NCI-H146 treated with DMSO at 0.1 percent for 48 hours (cell line): ENCODE data around the gene DEFB123.
A peak's percentile ranks its signal among the peaks of the same experiment; 100 is the strongest.

Experiments used
- DNase-seq: peaks from one replicate; lab custom pipeline; 2025; ENCODE audit not compliant: unreplicated experiment; lab: John Stamatoyannopoulos, UW

DEFB123 gene

GRCh38 chr20:31473331-31474096 is 33.1 kb downstream of the DEFB123 start:
- DNase-seq, result no peak

DNA sequence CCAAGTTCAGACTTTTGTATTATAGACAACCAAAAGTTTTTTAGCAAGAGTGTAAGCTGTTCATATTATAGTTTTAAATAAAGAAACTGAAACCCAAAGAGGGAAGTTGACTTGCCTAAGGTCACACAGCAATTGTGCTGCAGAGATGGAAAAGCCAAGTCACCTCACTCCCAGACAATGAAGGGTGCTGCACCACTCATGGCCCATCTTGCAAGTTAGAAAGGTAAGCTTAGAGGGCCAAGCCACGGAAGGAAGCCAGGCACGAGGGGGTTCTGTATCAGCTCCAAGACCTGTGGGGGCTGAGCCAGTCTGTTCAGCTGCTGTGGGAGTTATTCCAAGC is 33.6 kb downstream of the DEFB123 start:
- no peak for DNase-seq

- DNase-seq, result no peak
These were observed 34.5 kb downstream of the DEFB123 start, which contains the start of the genes DEFB124 and REM1 for GRCh38 chr20:31474758-31475427. Gene DEFB124, minus strand, starts transcription at chr20:31475127. Its CDS starts 2,114 bp downstream, at chr20:31473013. Gene REM1, plus strand, starts transcription at chr20:31475288. Its CDS starts 1,158 bp downstream, at chr20:31476446.

DNA sequence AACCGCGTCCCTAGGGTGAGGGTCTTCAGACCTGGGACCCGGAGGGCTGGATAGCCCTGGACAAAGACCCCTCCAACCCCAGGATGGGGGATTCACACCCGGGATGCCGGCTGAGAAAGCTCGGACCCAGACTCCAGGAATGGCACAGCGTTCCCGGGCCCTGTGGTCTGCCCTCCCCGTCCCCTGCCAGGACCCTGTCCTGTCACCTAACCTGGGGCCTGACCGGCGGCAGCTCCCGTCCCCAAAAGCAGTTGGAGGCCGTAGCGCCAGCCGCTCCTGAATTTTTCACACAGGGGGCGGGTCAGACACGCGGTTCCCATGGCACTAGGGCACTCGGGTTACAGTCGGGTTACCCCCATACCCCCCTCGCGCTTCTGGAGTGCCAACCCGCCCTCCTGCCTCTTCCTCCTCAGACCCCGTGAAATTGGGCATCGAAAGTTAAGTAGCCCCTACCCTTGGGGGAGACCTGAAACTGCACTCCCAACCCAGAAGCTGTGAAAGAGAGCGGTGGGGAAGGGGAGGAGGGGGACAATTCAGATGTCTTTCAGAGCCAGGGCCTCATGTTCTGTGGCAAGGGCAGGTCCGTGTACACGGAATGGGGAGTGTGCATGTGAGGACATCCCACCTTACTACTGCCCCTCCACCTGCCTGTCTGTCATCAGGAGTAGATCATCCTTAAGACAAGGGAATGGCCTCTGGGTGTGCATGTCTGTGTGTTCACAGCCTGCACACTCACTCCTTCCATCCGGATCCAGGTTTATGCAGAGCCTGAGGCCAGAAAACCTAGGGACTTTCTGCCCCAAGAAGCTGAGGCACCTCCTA is 35.3 kb downstream of the DEFB123 start:
- DNase-seq, result no peak

- no peak for DNase-seq
These were observed 35.8 kb downstream of the DEFB123 start for GRCh38 chr20:31476294-31476585.

DNA sequence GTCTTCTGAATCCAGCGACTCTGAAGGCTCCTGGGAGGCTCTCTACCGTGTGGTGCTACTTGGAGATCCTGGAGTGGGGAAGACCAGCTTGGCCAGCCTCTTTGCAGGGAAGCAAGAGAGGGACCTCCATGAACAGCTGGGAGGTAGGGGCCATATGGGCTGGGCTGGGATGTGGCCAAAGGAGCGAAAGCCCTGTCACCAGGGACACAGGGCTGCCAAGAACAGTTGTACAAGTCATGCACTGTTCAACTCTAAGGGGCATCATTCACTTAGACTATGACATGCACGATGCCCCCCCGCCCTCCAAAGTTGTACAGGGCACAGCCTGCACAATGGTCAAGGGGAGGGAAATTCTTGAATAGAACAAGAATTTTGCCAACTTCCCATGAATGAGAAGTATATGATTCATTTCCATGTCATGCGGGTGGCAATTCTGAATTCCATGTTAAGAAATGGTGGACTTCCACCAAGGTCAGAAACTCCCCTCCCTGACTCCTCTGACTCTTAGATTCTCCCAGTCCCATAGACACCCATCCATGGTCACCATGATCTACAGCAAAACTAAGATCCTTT is 36.3 kb downstream of the DEFB123 start:
- no peak for DNase-seq

- DNase-seq, result peak; percentile 31
These were observed 43.6 kb downstream of the DEFB123 start for GRCh38 chr20:31484001-31484400.

DNA sequence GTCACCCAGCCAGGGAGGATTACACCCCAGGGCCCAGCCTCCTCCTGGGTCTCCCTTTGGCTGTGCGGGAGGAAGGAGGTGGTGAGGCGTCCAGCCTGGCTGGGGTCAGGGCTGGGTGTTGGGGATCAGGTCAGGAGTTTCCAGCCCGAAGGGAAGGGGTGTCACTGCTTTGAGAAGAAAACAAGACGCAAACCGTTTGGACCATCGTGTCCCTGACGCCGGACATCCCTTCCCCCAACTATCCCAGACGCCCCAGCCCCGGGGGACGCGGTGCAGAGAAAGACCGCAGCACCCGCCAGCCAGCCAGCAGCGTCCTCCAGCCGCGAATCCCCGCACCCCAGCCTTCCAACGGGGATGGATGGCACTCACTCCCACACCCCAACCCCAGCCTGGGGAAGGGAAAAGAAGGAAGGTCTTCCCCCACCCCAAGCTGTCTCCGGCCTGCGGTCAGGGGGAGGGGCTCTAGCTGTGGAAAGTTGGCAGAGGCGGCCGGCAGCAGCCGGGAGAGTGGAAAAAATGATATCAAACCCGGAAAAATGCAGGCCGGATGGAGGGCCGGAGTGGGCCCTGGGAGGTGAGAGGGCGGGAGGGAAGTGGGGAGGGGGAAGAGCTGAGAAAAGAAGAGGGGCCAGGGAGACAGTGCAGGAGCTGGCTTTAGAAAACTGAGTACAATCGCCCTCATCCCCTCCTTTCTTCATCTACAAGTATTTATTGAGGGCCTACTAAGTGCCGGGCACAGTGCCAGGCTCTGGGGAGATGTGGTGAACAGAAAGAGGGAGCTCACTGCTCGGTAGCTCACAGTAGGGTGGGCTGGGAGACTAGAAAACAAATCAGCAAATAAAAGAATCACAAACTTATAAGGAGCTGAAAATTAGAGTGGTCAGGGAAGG is 45.3 kb downstream of the DEFB123 start:
- no peak for DNase-seq

GRCh38 chr20:31488115-31488514 is 47.7 kb downstream of the DEFB123 start:
- DNase-seq, result peak; percentile 49

GRCh38 chr20:31489152-31489551 is 48.7 kb downstream of the DEFB123 start:
- DNase-seq, result no peak

DNA sequence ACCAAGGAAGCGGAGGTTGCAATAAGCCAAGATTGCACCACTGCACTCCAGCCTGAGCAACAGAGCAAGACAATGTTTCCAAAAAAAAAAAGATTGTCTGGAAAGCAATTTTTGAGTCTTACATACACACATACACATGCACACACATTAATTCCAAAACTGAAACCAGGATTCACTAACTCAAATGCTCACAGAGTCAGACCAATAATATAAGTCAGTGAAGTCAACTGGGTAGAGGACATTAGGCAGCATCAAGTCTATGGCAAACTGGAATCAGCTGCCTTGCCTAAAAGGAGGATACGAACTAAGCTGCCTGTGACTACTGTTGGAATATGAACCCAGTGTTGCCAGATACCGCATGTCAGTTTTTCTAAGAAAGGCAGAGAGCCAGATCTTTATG is 50.3 kb downstream of the DEFB123 start:
- no peak for DNase-seq

- no peak for DNase-seq
These were observed 53.7 kb downstream of the DEFB123 start for GRCh38 chr20:31494131-31494530.

- DNase-seq, result no peak
These were observed 56.4 kb downstream of the DEFB123 start for GRCh38 chr20:31496761-31497295.

DNA sequence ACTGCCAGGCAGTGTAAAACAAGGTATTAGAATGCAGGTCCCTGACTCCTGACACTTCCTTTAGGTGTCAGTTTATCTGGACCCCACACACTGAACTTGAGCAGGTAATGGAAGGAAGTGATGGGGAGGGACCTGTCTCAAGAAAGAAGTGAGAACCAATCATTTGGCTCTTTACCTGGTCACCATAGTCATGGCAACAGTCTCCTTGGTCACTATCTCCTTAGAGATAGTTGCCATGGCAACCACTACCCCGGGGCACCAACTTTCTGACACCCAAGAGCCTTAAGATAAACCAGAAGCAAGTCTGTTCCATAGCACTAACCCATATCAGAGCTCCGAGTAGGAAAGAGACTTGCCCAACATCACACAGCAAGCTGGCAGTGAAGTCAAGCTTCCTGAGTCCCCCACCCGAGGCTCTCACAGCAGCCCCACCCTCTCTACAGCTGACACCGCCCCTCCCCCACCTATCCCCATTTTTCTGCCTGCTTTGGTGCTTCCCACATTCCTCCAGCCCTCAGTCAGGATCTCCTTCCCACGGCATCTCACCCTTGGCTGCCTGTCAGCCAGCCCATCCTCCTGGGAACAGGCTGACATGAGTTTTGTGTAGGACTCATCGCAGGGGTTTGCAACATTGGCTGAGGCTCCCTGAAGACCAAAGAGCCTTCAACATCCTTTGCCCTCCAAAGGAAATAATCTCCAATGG is 57.6 kb downstream of the DEFB123 start:
- no peak for DNase-seq
